GM18867 (cell line): Measurements from ENCODE around the gene ABRACL.
A peak's percentile ranks its signal among the peaks of the same experiment; 100 is the strongest.
"Not testable (repeated sequence)": the region's sequence is repeated elsewhere in the genome, so short reads cannot be mapped to it uniquely, and the experiment has no call there.

Source experiments
- ATAC-seq: cut with Tn5 transposase; IDR thresholded peaks from one replicate; pipeline ENCODE4 v1.9.1; 2021; ENCODE audit warnings: mild to moderate bottlenecking, moderate library complexity; ENCODE audit not compliant: unreplicated experiment

Gene ABRACL

GRCh38 chr6:139010674-139011073, 17.9 kb upstream of the ABRACL start:
- no peak for ATAC-seq

GRCh38 chr6:139011980-139012379, 16.6 kb upstream of the ABRACL start:
- no peak for ATAC-seq

GRCh38 chr6:139013185-139013800, 15.3 kb upstream of the ABRACL start:
- no peak for ATAC-seq

DNA sequence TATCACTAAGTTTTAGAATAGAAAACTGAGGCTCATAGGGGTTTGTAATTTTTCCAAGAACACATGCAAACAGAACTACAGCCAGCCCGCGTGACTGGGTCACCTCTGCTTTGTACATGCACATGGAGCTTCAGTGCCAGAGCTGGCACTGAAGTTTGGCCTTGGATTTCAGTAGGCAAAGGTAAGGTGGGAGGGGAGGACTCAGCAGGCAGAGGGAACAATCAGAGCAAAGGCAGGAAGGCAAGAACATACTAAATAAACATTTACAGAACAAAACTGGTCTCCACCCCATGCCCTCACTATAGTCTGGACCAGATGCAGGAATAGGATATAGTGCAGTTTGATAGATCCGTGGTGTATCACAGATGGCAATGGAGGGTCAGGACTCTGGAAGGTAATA, 13.6 kb upstream of the ABRACL start:
- ATAC-seq, result no peak

DNA sequence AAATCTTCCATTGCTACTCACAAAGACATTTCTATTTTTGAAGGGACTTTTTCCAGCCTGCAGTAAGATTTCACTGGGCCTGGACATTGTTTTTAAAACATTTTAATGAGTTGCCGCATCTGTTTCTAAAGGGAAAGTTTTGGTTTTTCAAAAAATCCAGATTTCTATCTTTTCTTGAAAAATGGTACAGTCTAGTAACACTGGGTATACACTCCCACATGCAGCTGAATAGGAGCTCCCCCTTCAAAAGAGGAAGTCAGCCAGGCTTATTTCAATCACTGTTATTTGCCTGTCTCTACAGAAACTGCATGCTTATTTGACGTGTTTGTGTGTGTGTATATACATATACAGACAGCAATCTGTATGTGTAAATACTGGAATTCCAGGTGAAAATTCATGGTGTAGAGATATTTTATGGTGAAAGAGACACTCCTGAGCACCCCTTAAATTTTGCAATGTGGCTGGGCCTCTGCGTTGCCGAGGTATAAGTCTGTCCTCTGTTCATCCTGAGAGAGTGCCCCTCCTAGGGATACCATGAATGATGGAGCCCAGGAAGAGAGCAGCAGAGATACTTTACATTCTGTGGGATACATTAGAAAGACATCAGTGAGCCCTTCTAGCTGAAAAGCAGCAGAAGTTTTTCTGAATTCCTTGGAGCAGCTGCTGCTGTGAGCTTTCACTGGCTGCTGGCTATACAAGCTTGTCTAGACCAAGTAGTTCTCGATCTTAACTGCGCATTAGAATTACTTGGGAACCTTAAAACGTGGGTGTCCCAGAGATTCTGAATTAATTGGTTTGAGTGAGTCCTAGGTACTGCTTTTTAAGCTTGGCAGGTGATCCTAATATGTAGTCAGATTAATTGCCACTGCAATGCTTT, 12.0 kb upstream of the ABRACL start:
- peak; percentile 95 for ATAC-seq

- no peak for ATAC-seq
Measured at GRCh38 chr6:139017227-139017626, 11.3 kb upstream of the ABRACL start.

GRCh38 chr6:139019722-139020121, 8.8 kb upstream of the ABRACL start:
- no peak for ATAC-seq

GRCh38 chr6:139020689-139021088, 7.9 kb upstream of the ABRACL start:
- no peak for ATAC-seq

DNA sequence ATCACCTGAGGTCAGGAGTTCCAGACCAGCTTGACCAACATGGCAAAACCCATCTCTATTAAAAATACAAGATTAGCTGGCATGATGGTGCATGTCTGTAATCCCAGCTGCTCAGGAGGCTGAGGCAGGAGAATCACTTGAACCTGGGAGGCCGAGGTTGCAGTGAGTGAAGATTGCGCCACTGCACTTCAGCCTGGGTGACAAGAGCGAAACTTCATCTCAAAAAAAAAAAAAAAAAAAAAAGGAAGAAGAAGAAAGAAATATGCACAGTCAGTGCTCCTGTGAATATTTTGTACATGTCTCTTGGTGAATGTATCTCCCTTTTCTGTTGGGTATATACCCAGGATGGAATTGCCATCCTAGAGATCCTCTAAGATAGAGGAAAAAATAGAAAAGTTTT, 3.1 kb upstream of the ABRACL start:
- not testable (repeated sequence) for ATAC-seq

GRCh38 chr6:139027620-139028182, 844 bp upstream of the ABRACL start:
- ATAC-seq, result no peak

DNA sequence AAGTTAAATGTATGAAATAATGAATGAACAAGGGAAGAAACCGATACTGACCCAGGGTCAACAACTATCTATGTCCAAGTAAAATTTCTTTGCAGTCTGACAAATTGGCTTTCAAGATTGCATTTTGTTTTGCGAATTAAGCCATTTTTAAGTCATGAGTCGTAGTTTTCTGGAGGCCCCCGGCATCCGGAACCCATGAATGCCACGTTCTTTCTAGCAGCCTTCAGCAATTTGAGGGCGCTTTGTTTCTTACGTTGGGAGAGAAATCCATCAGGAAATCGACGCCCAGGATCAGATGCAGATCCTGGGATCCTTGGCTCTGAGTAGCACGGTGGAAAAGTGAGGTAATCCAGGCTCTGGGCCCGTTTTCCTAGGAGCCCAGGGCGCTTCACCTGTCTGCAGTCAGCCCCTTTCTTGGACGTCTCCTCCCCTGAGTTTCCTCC, 309 bp upstream of the ABRACL start:
- ATAC-seq, result peak; percentile 7

- peak; percentile 40 for ATAC-seq
Measured at GRCh38 chr6:139029470-139030227, 1.1 kb downstream of the ABRACL start.

DNA sequence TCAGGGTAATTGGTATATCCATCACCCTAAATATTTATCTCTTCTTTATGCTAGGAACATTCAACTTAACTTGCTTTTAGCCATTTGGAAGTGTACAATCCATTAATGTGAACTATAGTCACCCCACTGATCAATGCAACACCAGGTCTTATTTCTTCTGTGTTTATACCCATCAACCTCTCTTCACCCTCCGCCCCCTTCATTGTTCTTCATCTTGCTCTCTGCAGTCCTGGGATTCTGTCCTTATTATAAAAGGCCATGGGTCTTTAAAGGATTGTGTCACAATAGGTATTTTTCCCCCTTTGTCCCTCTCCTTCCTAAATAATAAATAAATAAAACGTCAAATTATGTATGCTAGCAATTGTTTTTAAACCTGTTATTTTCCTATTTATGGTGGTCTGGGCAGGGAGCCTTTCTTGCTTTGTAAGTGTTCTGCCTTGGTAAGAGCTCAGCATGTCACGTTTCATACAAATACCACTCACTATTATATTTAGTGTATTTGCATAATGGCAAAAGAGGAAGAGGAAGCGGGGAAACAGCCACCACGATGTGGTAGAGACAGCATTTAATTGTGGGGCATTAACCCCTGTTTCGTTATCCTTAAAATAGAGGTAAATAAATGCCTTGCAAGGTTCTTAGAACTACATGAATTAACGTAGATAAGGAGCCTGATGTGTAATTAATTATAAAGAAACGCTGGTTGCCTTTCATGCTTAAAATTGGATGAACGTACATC, 1.9 kb downstream of the ABRACL start:
- ATAC-seq, result peak; percentile 58

DNA sequence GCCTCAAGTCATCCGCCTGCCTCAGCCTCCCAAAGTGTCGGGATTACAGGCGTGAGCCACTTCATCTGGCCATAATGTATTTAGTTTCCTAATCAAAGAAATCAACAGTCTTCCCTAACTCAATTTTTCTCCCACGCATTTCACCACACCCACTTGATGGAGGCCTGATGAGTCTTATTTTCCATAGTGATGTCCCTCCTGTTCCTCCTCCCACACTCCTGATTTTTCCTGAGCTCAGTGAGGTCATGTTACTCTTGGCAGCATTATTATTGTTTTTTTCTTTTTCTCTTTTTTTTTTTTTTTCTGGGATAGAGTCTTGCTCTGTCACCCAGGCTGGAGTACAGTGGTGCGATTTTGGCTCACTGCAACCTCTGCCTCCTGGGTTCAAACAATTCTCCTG, 8.9 kb downstream of the ABRACL start:
- ATAC-seq, result no peak

DNA sequence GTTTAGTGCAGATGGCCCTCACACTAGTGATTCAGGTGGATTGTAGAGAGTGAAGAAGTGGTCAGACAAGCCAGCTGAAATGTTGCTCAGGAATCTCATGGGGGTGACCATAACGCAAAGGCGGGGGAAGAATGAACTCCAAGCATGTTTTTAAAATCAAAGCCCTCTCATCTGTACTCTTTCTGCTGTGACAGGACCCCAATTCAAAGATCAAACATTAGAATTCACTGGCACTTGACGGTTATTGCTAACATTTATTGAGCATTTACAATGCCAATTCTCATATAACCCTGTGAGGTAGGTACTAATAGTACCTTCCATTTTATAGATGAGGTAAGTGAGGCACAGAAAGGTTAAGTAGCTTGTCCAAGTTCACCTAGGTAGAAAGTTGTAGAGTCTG, 15.7 kb downstream of the ABRACL start:
- ATAC-seq, result no peak

- no peak for ATAC-seq
Measured at GRCh38 chr6:139047677-139048076, 19.1 kb downstream of the ABRACL start.

GRCh38 chr6:139048912-139049311, 20.4 kb downstream of the ABRACL start:
- not testable (repeated sequence) for ATAC-seq

- not testable (repeated sequence) for ATAC-seq
Measured at GRCh38 chr6:139050131-139050769, 21.7 kb downstream of the ABRACL start.

DNA sequence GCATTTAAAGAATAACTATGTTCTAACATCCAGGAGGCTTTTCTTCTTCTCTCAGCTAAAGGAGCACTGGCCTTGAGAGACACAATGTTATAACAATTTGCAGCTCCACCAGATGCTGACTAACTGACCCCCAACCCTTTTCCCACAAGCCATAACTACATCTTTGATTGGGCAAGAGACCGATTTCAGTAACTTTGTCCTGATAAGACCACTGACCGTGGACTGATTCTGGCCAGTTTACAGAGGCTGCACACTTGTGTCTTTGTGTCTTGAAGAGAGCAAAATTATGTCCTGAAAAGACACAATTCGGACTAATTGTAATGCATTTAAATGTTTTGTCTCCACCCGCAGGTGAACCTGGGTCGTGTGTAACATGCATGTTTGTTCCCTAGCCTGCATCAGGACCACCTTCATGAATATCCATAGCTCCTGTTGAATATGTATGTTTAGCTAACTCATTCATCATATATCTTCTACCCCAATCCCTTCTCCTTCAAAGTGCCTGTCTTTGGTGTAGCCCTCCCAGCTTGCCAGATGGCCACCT, 22.3 kb downstream of the ABRACL start:
- no peak for ATAC-seq
